ENCODE measurements around the gene ZNF665. TPM values are rescaled to one million over a fixed set of nuclear protein-coding genes. Genes with fewer than 3 reads are reported as not detected.

ZNF665 gene
- total RNA-seq (2022; extraction: Qiagen RNA extraction): not detected in 5 replicates

DNA sequence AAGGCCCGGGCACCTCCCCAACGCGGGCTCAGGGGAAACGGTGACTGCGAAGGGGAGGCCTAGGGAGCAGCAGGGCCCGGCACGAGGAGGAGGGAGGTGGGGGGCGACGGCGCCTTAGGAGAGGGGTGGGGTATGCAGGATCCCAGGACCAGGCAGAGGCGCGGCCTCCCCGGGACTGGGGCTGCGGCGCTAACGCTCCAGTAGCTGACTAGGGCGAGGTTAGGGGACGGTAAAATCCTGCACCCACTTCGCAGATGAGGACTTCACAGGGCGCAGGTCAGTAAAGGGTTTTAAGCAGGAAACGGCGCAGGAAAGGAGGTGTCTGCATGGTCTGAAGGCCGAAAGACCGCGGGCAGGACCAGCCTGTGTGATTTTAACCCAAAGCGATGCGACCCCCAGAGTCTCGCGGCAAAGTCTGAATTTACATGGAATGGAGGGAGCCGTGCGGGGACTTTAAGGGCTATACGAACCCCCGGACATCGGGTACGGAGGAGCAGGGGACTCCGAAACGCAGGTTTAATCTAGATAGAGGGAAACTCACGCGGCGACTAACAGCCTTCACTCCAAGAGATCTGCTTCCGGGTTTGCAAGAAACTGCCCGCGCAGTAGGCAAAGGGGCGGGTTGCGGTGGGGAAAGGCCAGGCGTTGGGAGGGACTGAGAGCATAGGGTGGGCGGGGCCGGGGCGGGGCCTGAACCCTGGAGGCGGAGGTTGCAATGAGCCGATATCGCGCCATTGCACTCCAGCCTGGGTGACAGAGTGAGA lies at the start of gene ZNF665:
ZNF665 (minus strand) TSS at position 588 of the 764 bp plus-strand sequence. CDS start 10,460 bp downstream, outside the sequence.

GRCh38 chr19:53132141-53132991 lies 60.8 kb downstream of the ZNF665 start, which contains the start of gene ZNF415:
TSS of gene ZNF415 (minus strand) at chr19:53132910. CDS start at chr19:53122676, 10,234 bp downstream.

Other genes starting within 250 kb of the ZNF665 start
- gene ZNF816, start 230.5 kb downstream of the ZNF665 start, total RNA-seq (2022; extraction: Qiagen RNA extraction): 0.05 to 0.15 TPM (median 0.06 TPM) in 3 of 5 replicates, not detected in the others
- 0.05 TPM in 1 of 5 replicates, not detected in the others for gene ERVV-1, start 179.4 kb downstream of the ZNF665 start, total RNA-seq (2022; extraction: Qiagen RNA extraction)
- not detected in 5 replicates for gene ERVV-2, start 148.6 kb downstream of the ZNF665 start, total RNA-seq (2022; extraction: Qiagen RNA extraction)
- gene ZNF160, start 89.9 kb downstream of the ZNF665 start, total RNA-seq (2022; extraction: Qiagen RNA extraction): 7.6 to 8.9 TPM (median 8.7 TPM) in 5 replicates
- gene ZNF415, start 60.4 kb downstream of the ZNF665 start, total RNA-seq (2022; extraction: Qiagen RNA extraction): not detected in 5 replicates
- not detected in 5 replicates for gene ZNF347, start 34.3 kb downstream of the ZNF665 start, total RNA-seq (2022; extraction: Qiagen RNA extraction)
- not detected in 5 replicates for gene ZNF677, start 61.5 kb upstream of the ZNF665 start, total RNA-seq (2022; extraction: Qiagen RNA extraction)
- gene VN1R2, start 64.9 kb upstream of the ZNF665 start, total RNA-seq (2022; extraction: Qiagen RNA extraction): not detected in 5 replicates
- not detected in 5 replicates for gene VN1R4, start 74.4 kb upstream of the ZNF665 start, total RNA-seq (2022; extraction: Qiagen RNA extraction)
- 2.9 to 4.3 TPM (median 3.2 TPM) in 5 replicates for gene ZNF845, start 140.4 kb upstream of the ZNF665 start, total RNA-seq (2022; extraction: Qiagen RNA extraction)
- 0.24 to 0.60 TPM (median 0.35 TPM) in 5 replicates for gene ZNF525, start 172.3 kb upstream of the ZNF665 start, total RNA-seq (2022; extraction: Qiagen RNA extraction)
- gene ZNF765, start 201.8 kb upstream of the ZNF665 start, total RNA-seq (2022; extraction: Qiagen RNA extraction): 3.5 to 5.1 TPM (median 3.7 TPM) in 5 replicates
- 7.3 to 8.2 TPM (median 7.6 TPM) in 5 replicates for gene ZNF761, start 238.6 kb upstream of the ZNF665 start, total RNA-seq (2022; extraction: Qiagen RNA extraction)

Data from A549 treated with CORT108297 at 1 μM for 4 hours (cell line).